Spleen (tissue), 7 donors: Measurements from ENCODE around the gene ZDHHC24.
"Not testable (repeated sequence)": the region's sequence is repeated elsewhere in the genome, so short reads cannot be mapped to it uniquely, and the experiment has no call there.

Experiments
- POLR2A ChIP-seq, 3 donors: fragments of 450-650 bp; IDR thresholded peaks; one replicate each; pipeline ENCODE4 v1.5.1; 2017; ENCODE audit warnings: antibody characterized with exemption in 3 of 3, mild to moderate bottlenecking in 1 of 3
- POLR2AphosphoS5 ChIP-seq, 3 donors: sonication (generic); formaldehyde crosslinking; IDR thresholded peaks; one replicate each; pipeline ENCODE4 v1.5.1; 2017; ENCODE audit warnings: antibody characterized with exemption in 3 of 3
- TF ChIP-seq, protein P1 (sequence below), 11 experiments: fragments of 200-600 bp in 7 of 11; fragments of 450-650 bp in 4 of 11; sonication (generic) in 4 of 11; IDR thresholded peaks in 8 of 11; conservative IDR thresholded peaks in 3 of 11; 1 replicate in 7 of 11; 2 replicates in 4 of 11; pipeline versions ENCODE4 v1.4.0 to v1.8.0; 2016 to 2021; ENCODE audit warnings: antibody characterized with exemption in 11 of 11, inconsistent platforms in 4 of 11, mild to moderate bottlenecking in 1 of 11
- donor health status: DM: no; HTN: no; CAD: no; lungs with moderate emphysema.
- donor health status: DM: no; HTN: no; CAD: no.
- donor health status: DM: no; HTN: no; CAD: no.

DNA sequence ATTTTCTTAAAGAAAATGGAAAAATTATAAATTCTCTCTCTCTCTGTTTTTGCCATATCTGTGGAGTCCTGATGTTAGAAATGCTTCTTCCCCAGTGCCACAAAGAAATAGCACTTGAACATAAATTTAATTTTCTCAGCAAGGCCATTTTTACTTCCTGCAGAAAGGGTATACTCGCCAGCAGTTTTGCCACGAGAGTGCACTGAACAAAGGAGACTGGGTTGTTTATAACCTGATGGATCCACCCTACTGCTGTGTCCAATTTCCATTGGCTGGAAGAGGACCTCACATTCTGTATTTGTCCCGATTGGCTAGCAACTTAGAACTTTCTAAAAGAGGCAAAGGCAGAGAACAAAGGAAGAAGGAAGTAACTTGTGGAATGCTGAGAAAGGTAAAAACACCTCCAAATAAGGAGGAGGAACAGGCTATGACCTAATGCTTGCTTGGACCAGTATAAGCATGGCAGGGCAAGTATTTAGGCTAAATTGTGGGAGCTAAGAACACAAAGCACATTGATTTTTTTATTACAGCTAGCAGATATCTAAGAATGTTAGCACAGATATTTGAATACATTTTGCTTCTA, 36.8 kb upstream of the ZDHHC24 start:
- TF ChIP-seq, protein P1, sequence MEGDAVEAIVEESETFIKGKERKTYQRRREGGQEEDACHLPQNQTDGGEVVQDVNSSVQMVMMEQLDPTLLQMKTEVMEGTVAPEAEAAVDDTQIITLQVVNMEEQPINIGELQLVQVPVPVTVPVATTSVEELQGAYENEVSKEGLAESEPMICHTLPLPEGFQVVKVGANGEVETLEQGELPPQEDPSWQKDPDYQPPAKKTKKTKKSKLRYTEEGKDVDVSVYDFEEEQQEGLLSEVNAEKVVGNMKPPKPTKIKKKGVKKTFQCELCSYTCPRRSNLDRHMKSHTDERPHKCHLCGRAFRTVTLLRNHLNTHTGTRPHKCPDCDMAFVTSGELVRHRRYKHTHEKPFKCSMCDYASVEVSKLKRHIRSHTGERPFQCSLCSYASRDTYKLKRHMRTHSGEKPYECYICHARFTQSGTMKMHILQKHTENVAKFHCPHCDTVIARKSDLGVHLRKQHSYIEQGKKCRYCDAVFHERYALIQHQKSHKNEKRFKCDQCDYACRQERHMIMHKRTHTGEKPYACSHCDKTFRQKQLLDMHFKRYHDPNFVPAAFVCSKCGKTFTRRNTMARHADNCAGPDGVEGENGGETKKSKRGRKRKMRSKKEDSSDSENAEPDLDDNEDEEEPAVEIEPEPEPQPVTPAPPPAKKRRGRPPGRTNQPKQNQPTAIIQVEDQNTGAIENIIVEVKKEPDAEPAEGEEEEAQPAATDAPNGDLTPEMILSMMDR (IDR thresholded peaks at IDR 0.05 in 8 of 11, conservative IDR thresholded peaks at IDR 0.05 in 3 of 11), result not testable (repeated sequence)
- not testable (repeated sequence) for TF ChIP-seq POLR2AphosphoS5, POLR2A (IDR thresholded peaks at IDR 0.05)
